ENCODE results near the gene CPAMD8.

Gene CPAMD8

DNA sequence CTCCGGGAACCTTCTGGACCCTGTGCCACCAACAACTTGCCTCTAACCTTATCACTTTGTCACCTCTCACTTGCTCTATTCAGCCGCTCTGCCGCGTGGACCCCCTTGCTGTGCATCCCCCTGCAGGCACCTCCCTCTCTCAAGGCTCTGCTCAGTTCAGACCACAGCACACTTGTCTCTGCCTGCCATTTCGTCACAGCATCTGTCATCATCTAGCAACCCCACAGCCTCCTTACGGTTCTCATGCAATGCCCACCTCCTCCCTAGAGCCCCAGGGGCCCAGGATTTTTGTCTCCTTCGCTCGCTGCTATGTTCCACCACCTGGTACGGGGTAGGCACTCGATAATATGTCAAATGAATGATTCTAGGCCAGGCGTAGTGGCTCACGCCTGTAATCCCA is 43.8 kb upstream of the CPAMD8 start:
- no peak for DNase-seq (ENCODE audit: low read depth, low spot score)
- H3K9me3 ChIP-seq (ENCODE audit: insufficient read depth, low read length), result no peaks in the 10 kb centered on the region
- no peak for TF ChIP-seq SUZ12 (IDR thresholded peaks at IDR 0.05; ENCODE audit: extremely low read depth, insufficient read depth, insufficient read length)
- no peak for TF ChIP-seq YY1 (IDR thresholded peaks at IDR 0.05; ENCODE audit: insufficient read depth, insufficient read length)
- no peak for TF ChIP-seq ZNF274 (IDR thresholded peaks at IDR 0.05; ENCODE audit: low read depth, low read length)
- H3K36me3 ChIP-seq (ENCODE audit: insufficient read depth, insufficient read length, low read length), result peaks cover 71% of the 10 kb centered on the region
- no peak overlapping the region for H3K4me3 ChIP-seq (ENCODE audit: insufficient read length, low read depth)
- H3K4me1 ChIP-seq (ENCODE audit: insufficient read depth, insufficient read length), result peaks cover 8% of the 10 kb centered on the region
- no peaks in the 10 kb centered on the region for H3K27me3 ChIP-seq (ENCODE audit: insufficient read depth, insufficient read length)
- H3K9ac ChIP-seq (ENCODE audit: insufficient read length, low read depth), result no peak overlapping the region

DNA sequence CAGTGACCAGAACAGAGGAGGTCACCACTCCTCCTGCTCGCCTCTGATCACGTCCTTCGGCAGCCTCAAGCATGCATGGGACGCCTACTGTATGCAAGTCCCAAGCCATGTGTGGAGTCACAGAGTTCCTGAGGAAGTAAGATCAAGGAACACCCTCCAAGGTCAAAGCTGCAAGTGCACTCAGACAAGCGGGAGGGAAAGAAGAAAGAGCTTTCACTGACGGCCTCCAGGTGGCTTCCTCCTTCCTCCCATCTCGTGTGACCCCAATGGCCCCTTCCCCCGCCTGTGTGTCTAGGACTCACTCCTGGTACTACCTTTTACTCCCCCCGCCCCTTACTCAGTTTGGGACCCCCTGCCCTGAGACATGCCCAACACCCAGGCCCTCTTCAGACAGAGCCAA is 42.6 kb upstream of the CPAMD8 start:
- Histone ChIP-seq H3K9me3 (ENCODE audit: insufficient read depth, low read length) (peaks cover 12% of the 10 kb centered on the region), H3K9ac (ENCODE audit: insufficient read length, low read depth) (no peak overlapping the region), H3K36me3 (ENCODE audit: insufficient read depth, insufficient read length, low read length) (peaks cover 81% of the 10 kb centered on the region), H3K4me1 (ENCODE audit: insufficient read depth, insufficient read length) (peaks cover 6% of the 10 kb centered on the region), H3K4me3 (ENCODE audit: insufficient read length, low read depth) (no peak overlapping the region), H3K27me3 (ENCODE audit: insufficient read depth, insufficient read length) (no peaks in the 10 kb centered on the region)
- TF ChIP-seq ZNF274 (IDR thresholded peaks at IDR 0.05; ENCODE audit: low read depth, low read length) (no peak), YY1 (IDR thresholded peaks at IDR 0.05; ENCODE audit: insufficient read depth, insufficient read length) (no peak), SUZ12 (IDR thresholded peaks at IDR 0.05; ENCODE audit: extremely low read depth, insufficient read depth, insufficient read length) (no peak)
- DNase-seq (ENCODE audit: low read depth, low spot score), result no peak

DNA sequence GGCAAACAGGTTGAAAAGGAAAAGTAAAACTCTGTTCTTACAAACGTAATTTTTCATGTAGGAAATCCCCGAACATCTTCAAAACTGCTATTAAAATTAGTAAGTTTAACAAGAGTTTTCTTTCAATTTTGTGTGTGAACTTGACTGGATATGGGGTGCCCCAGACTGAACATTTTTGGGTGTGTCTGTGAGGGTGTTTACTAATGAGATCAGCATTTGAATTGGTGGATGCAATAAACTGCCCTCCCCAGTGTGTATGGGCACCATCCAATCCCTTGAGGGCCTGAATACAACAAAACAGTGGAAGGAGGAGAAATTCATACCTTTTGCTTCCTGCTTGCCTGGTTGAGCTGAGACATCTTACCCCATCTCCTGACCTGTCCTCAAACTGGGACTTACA is 36.8 kb upstream of the CPAMD8 start:
- peaks cover 85% of the 10 kb centered on the region for H3K36me3 ChIP-seq (ENCODE audit: insufficient read depth, insufficient read length, low read length)

DNA sequence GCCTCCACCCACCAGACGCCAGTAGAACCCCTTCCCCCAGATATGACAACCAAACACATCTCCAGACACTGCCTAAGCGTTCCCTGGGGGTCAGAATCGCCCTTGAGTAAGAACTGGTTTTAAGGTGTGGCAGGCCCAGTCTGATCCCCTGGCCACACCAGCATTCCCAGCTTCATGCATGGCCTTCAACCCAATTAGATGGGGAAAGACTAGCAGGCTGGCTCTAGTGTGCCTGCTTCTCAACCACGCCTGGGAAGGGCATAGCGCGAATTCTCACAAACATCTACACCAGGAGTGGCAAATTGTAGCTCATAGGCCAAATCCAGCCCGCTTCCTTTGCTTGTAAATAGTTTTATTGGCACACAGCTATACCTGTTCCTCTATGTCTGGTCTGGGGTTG is 35.1 kb upstream of the CPAMD8 start:
- Histone ChIP-seq H3K4me1 (ENCODE audit: insufficient read depth, insufficient read length) (no peaks in the 10 kb centered on the region), H3K27me3 (ENCODE audit: insufficient read depth, insufficient read length) (no peaks in the 10 kb centered on the region), H3K36me3 (ENCODE audit: insufficient read depth, insufficient read length, low read length) (peaks cover 93% of the 10 kb centered on the region), H3K9ac (ENCODE audit: insufficient read length, low read depth) (no peak overlapping the region), H3K4me3 (ENCODE audit: insufficient read length, low read depth) (no peak overlapping the region), H3K9me3 (ENCODE audit: insufficient read depth, low read length) (peaks cover 67% of the 10 kb centered on the region)
- TF ChIP-seq ZNF274 (IDR thresholded peaks at IDR 0.05; ENCODE audit: low read depth, low read length) (no peak), SUZ12 (IDR thresholded peaks at IDR 0.05; ENCODE audit: extremely low read depth, insufficient read depth, insufficient read length) (no peak), YY1 (IDR thresholded peaks at IDR 0.05; ENCODE audit: insufficient read depth, insufficient read length) (no peak)
- no peak for DNase-seq (ENCODE audit: low read depth, low spot score)

More for the DNA sequence above, 36.8 kb upstream of the CPAMD8 start:
- Histone ChIP-seq H3K9ac (ENCODE audit: insufficient read length, low read depth) (no peak overlapping the region), H3K9me3 (ENCODE audit: insufficient read depth, low read length) (peaks cover 55% of the 10 kb centered on the region), H3K4me1 (ENCODE audit: insufficient read depth, insufficient read length) (no peaks in the 10 kb centered on the region), H3K4me3 (ENCODE audit: insufficient read length, low read depth) (no peak overlapping the region), H3K27me3 (ENCODE audit: insufficient read depth, insufficient read length) (no peaks in the 10 kb centered on the region)
- DNase-seq (ENCODE audit: low read depth, low spot score), result no peak
- no peak for TF ChIP-seq SUZ12 (IDR thresholded peaks at IDR 0.05; ENCODE audit: extremely low read depth, insufficient read depth, insufficient read length)
- TF ChIP-seq ZNF274 (IDR thresholded peaks at IDR 0.05; ENCODE audit: low read depth, low read length), result no peak
- no peak for TF ChIP-seq YY1 (IDR thresholded peaks at IDR 0.05; ENCODE audit: insufficient read depth, insufficient read length)

DNA sequence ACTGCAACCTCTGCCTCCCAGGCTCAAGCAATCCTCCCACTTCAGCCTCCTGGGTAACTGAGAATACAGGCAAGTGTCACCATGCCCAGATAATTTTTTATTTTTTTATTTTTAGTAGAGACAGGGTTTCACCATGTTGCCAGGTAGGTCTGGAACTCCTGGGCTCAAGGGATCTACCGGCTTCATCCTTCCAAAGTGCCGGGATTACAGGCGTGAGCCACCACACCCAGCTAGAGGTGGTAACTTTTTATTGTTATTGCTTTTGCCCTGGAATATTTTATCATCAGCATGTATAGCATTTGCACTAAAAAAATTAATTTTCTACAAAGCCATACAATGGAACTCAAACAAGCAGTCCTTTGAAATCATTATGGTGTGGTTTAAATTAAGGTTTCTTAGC is 34.6 kb upstream of the CPAMD8 start:
- TF ChIP-seq YY1 (IDR thresholded peaks at IDR 0.05; ENCODE audit: insufficient read depth, insufficient read length) (no peak), ZNF274 (IDR thresholded peaks at IDR 0.05; ENCODE audit: low read depth, low read length) (no peak), SUZ12 (IDR thresholded peaks at IDR 0.05; ENCODE audit: extremely low read depth, insufficient read depth, insufficient read length) (no peak)
- Histone ChIP-seq H3K27me3 (ENCODE audit: insufficient read depth, insufficient read length) (no peaks in the 10 kb centered on the region), H3K9me3 (ENCODE audit: insufficient read depth, low read length) (peaks cover 67% of the 10 kb centered on the region)

DNA sequence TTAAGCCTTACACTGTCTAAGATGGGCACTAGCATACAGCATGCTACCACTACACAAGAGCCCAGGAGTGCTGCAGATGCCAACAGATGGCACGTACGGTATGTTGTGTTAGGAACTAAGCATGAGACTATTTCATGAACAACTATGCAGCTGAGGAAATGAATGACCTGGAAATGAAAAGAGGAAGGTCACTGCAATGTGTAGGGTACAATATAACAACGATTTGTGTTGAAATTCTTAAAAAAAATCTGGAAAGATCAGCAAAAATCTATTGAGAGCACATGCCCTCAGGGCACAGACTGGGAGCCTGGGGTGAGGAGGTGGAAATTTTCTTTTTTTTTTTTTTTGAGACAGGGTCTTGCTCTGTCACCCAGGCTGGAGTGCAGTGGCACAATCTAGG is 34.2 kb upstream of the CPAMD8 start:
- no peak overlapping the region for H3K9ac ChIP-seq (ENCODE audit: insufficient read length, low read depth)
- no peaks in the 10 kb centered on the region for H3K27me3 ChIP-seq (ENCODE audit: insufficient read depth, insufficient read length)
- peaks cover 91% of the 10 kb centered on the region for H3K36me3 ChIP-seq (ENCODE audit: insufficient read depth, insufficient read length, low read length)
- no peak overlapping the region for H3K4me3 ChIP-seq (ENCODE audit: insufficient read length, low read depth)
- no peaks in the 10 kb centered on the region for H3K4me1 ChIP-seq (ENCODE audit: insufficient read depth, insufficient read length)
- no peak for DNase-seq (ENCODE audit: low read depth, low spot score)
- TF ChIP-seq SUZ12 (IDR thresholded peaks at IDR 0.05; ENCODE audit: extremely low read depth, insufficient read depth, insufficient read length) (no peak), ZNF274 (IDR thresholded peaks at IDR 0.05; ENCODE audit: low read depth, low read length) (no peak), YY1 (IDR thresholded peaks at IDR 0.05; ENCODE audit: insufficient read depth, insufficient read length) (no peak)
- peaks cover 67% of the 10 kb centered on the region for H3K9me3 ChIP-seq (ENCODE audit: insufficient read depth, low read length)

More for the DNA sequence above, 34.6 kb upstream of the CPAMD8 start:
- Histone ChIP-seq H3K36me3 (ENCODE audit: insufficient read depth, insufficient read length, low read length) (peaks cover 91% of the 10 kb centered on the region), H3K4me1 (ENCODE audit: insufficient read depth, insufficient read length) (no peaks in the 10 kb centered on the region), H3K9ac (ENCODE audit: insufficient read length, low read depth) (no peak overlapping the region), H3K4me3 (ENCODE audit: insufficient read length, low read depth) (no peak overlapping the region)
- no peak for DNase-seq (ENCODE audit: low read depth, low spot score)

DNA sequence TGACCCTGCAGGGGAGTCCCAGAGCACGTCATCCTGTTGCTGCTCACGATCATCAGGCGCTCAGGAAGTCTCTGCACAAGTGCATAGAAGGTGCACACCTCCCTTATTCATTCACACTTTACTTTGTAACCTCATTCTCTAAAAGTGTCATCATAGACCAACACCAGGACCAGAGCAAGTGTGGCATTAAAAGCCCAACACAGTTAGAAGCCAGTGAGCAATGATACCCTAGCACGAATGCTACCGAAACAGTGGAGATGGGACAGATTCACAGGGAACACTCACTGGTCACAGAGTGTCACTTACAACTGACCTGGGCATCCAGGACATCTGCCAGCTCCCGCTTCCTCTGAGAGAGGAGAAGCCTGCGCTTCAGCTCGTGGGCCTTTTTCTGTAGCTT is 31.6 kb upstream of the CPAMD8 start:
- H3K4me1 ChIP-seq (ENCODE audit: insufficient read depth, insufficient read length), result peaks cover 2% of the 10 kb centered on the region
- TF ChIP-seq SUZ12 (IDR thresholded peaks at IDR 0.05; ENCODE audit: extremely low read depth, insufficient read depth, insufficient read length) (no peak), ZNF274 (IDR thresholded peaks at IDR 0.05; ENCODE audit: low read depth, low read length) (no peak), YY1 (IDR thresholded peaks at IDR 0.05; ENCODE audit: insufficient read depth, insufficient read length) (no peak)
- no peaks in the 10 kb centered on the region for H3K27me3 ChIP-seq (ENCODE audit: insufficient read depth, insufficient read length)
- H3K9ac ChIP-seq (ENCODE audit: insufficient read length, low read depth), result no peak overlapping the region
- peaks cover 92% of the 10 kb centered on the region for H3K36me3 ChIP-seq (ENCODE audit: insufficient read depth, insufficient read length, low read length)
- H3K9me3 ChIP-seq (ENCODE audit: insufficient read depth, low read length), result peaks cover 49% of the 10 kb centered on the region
- no peak overlapping the region for H3K4me3 ChIP-seq (ENCODE audit: insufficient read length, low read depth)
- DNase-seq (ENCODE audit: low read depth, low spot score), result peak; percentile 40
